ENCODE results near the gene PDE4D. TPM values are rescaled to one million over a fixed set of nuclear protein-coding genes. Genes with fewer than 3 reads are reported as not detected.
A peak's percentile ranks its signal among the peaks of the same experiment; 100 is the strongest.

PDE4D gene
- total RNA-seq, 1 experiment from 2014 or later = 61.2 TPM

DNA sequence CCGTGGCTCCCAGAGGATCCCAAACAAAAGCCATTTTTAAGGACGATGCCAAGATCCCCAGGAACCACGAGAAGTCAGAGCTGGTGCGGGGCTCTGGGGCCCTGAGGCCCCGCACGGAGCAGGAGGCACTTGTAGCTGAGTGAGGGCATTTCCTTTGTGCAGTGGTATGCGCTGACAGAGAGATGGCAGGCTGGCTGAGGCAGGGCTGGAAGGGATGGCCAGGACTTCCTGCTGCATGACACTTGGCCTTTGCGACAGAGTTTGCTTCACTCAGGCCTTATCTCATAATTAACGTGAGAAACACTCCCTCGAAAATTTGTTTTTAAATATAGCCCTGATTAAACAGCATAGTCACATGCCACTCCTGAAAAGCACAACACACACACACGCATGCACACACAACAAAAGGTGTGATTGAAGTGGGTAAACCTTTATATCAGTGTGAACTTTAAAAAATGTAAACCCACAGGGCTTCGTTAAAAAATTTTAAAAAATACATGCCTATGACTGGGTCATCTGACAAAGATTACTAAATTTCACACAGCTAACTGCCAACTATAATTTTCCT lies 536.6 kb downstream of the PDE4D start:
- no peaks in the 10 kb centered on the region for H4K20me1 ChIP-seq (ENCODE audit: insufficient read depth, low read depth, low read length)
- no peaks in the 10 kb centered on the region for H3K9me3 ChIP-seq (ENCODE audit: low read length)
- no peak overlapping the region for H3K4me3 ChIP-seq (ENCODE audit: low read length)
- H2AFZ ChIP-seq (ENCODE audit: low read length) = no peak overlapping the region
- DNase-seq = no peak
- no peaks in the 10 kb centered on the region for H3K36me3 ChIP-seq (ENCODE audit: insufficient read depth, low read length)
- H3K9me2 ChIP-seq (replicated peaks; ENCODE audit: insufficient read depth, low read length) = no peaks in the 10 kb centered on the region
- no peak overlapping the region for H3K9ac ChIP-seq (ENCODE audit: low read length)
- no peak overlapping the region for H3K27ac ChIP-seq (ENCODE audit: low read length)
- no peaks in the 10 kb centered on the region for H3K79me2 ChIP-seq (ENCODE audit: low read length)
- no peaks in the 10 kb centered on the region for H3K27me3 ChIP-seq (ENCODE audit: low read length)
- H3K4me1 ChIP-seq (ENCODE audit: low read length) = peaks cover 3% of the 10 kb centered on the region; the same call in 1 of the 2 replicates
- no peak overlapping the region for H3K4me2 ChIP-seq (ENCODE audit: low read depth, low read length, poor library complexity, severe bottlenecking)

DNA sequence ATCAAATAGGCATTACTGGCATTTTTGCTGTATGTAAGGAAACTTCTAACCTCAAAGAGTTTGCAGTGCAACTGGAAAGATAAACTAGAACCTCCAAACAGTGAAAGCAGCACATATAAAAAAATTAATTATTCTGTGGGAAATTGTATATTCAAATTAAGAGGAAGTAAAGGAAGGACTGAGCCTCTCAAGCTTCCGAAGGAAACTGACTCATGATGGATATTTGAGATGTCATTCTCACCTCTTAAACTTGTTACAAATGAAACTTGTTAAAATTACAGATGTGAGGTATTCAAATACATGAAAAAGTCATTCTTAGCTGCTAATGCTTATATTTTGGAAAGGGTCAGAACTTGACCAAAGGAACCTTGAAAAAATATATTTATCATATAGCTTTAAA lies 538.7 kb downstream of the PDE4D start:
- no peaks in the 10 kb centered on the region for H3K36me3 ChIP-seq (ENCODE audit: insufficient read depth, low read length)
- H4K20me1 ChIP-seq (ENCODE audit: insufficient read depth, low read depth, low read length) = no peaks in the 10 kb centered on the region
- H2AFZ ChIP-seq (ENCODE audit: low read length) = no peak overlapping the region
- H3K27ac ChIP-seq (ENCODE audit: low read length) = no peak overlapping the region
- no peak overlapping the region for H3K9ac ChIP-seq (ENCODE audit: low read length)
- no peaks in the 10 kb centered on the region for H3K9me3 ChIP-seq (ENCODE audit: low read length)
- H3K4me1 ChIP-seq (ENCODE audit: low read length) = no peaks in the 10 kb centered on the region
- DNase-seq = no peak
- no peaks in the 10 kb centered on the region for H3K27me3 ChIP-seq (ENCODE audit: low read length)
- no peak overlapping the region for H3K4me2 ChIP-seq (ENCODE audit: low read depth, low read length, poor library complexity, severe bottlenecking)
- no peak overlapping the region for H3K4me3 ChIP-seq (ENCODE audit: low read length)
- no peaks in the 10 kb centered on the region for H3K79me2 ChIP-seq (ENCODE audit: low read length)
- H3K9me2 ChIP-seq (replicated peaks; ENCODE audit: insufficient read depth, low read length) = no peaks in the 10 kb centered on the region

DNA sequence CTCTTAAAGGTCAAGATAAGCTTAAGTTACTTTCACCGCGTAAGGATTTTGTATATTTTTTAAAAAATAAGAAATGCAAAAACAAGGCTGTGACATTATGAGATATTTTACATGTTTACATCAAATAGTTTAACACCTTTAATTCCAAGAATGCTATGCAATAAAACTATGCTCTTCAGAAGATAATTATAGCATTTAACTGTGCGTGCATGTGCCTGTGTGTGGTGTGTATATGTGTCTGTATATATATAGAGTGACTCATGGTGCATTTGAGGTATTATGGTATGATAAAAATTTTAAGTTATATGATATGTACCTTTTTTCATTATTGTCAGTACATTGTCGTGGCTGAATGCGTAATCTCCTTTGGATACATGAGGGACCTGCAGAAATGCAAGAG lies 539.3 kb downstream of the PDE4D start:
- Histone ChIP-seq H3K4me2 (ENCODE audit: low read depth, low read length, poor library complexity, severe bottlenecking) (no peak overlapping the region), H3K9ac (ENCODE audit: low read length) (no peak overlapping the region), H2AFZ (ENCODE audit: low read length) (no peak overlapping the region), H3K36me3 (ENCODE audit: insufficient read depth, low read length) (no peaks in the 10 kb centered on the region), H3K9me3 (ENCODE audit: low read length) (no peaks in the 10 kb centered on the region), H3K4me1 (ENCODE audit: low read length) (no peaks in the 10 kb centered on the region), H3K27ac (ENCODE audit: low read length) (no peak overlapping the region), H4K20me1 (ENCODE audit: insufficient read depth, low read depth, low read length) (no peaks in the 10 kb centered on the region), H3K79me2 (ENCODE audit: low read length) (no peaks in the 10 kb centered on the region), H3K27me3 (ENCODE audit: low read length) (no peaks in the 10 kb centered on the region), H3K4me3 (ENCODE audit: low read length) (no peak overlapping the region), H3K9me2 (replicated peaks; ENCODE audit: insufficient read depth, low read length) (no peaks in the 10 kb centered on the region)
- no peak for DNase-seq

DNA sequence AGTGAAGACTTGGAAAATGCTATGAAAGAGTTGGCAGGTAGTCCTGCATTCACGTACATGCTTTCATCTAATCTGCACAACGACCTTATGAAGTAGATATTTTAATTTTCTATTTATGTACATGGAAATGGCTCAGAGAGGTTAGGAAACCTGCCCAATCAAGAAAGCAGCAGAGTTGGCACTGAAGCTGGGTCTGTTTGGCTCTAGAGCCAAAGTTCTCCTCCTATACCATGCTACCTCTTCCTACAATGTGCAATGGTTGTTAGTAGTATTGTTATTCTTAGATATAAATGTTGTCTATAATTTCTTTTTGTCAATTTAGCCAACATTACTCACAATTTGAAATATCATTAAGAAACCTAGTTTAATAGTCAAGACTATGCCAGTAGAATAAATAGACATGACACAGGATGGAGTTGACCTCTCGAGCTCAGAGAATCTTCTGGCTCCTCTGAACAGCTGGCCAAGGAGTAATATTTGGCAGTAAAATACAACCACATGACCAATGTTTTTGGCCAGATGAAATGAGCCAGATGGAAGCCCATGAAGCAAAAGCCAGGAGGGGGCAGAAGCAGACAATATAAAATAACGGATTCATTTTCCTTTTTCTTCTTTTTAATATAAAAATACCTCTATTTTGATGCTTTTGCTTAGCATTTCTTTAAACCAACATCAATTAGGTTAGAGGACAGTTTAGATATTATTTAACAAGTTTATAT lies 542.3 kb downstream of the PDE4D start:
- H2AFZ ChIP-seq (ENCODE audit: low read length) = no peak overlapping the region
- no peaks in the 10 kb centered on the region for H3K36me3 ChIP-seq (ENCODE audit: insufficient read depth, low read length)
- H3K79me2 ChIP-seq (ENCODE audit: low read length) = no peaks in the 10 kb centered on the region
- no peak overlapping the region for H3K27ac ChIP-seq (ENCODE audit: low read length)
- no peak overlapping the region for H3K4me2 ChIP-seq (ENCODE audit: low read depth, low read length, poor library complexity, severe bottlenecking)
- H3K9me3 ChIP-seq (ENCODE audit: low read length) = no peaks in the 10 kb centered on the region
- no peaks in the 10 kb centered on the region for H3K4me1 ChIP-seq (ENCODE audit: low read length)
- H3K27me3 ChIP-seq (ENCODE audit: low read length) = no peaks in the 10 kb centered on the region
- H3K4me3 ChIP-seq (ENCODE audit: low read length) = no peak overlapping the region
- no peak overlapping the region for H3K9ac ChIP-seq (ENCODE audit: low read length)
- H3K9me2 ChIP-seq (replicated peaks; ENCODE audit: insufficient read depth, low read length) = no peaks in the 10 kb centered on the region
- DNase-seq = no peak
- no peaks in the 10 kb centered on the region for H4K20me1 ChIP-seq (ENCODE audit: insufficient read depth, low read depth, low read length)

DNA sequence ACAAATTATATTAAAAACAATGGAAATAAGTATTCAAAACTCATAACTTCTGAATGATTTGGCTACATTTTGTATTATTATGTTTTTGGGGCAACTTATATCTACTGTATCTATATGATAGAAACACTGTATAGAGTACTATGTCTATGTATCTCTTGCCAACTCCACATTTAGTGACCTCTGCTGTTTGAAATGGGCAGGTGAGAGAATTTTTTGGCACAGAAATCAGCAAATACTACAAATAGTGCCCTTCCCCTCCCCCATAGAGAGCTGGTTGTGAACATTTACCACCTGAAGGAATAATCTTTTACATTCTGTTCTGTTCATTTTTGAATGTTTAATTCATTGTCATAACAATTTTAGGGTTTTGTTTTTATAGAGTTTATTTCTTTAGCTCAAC lies 545.3 kb downstream of the PDE4D start:
- no peaks in the 10 kb centered on the region for H3K9me2 ChIP-seq (replicated peaks; ENCODE audit: insufficient read depth, low read length)
- H4K20me1 ChIP-seq (ENCODE audit: insufficient read depth, low read depth, low read length) = no peaks in the 10 kb centered on the region
- no peaks in the 10 kb centered on the region for H3K36me3 ChIP-seq (ENCODE audit: insufficient read depth, low read length)
- H3K79me2 ChIP-seq (ENCODE audit: low read length) = no peaks in the 10 kb centered on the region
- H3K4me1 ChIP-seq (ENCODE audit: low read length) = no peaks in the 10 kb centered on the region
- no peak overlapping the region for H3K27ac ChIP-seq (ENCODE audit: low read length)
- DNase-seq = peak; percentile 42
- H3K9me3 ChIP-seq (ENCODE audit: low read length) = no peaks in the 10 kb centered on the region
- no peak overlapping the region for H3K9ac ChIP-seq (ENCODE audit: low read length)
- no peak overlapping the region for H2AFZ ChIP-seq (ENCODE audit: low read length)
- H3K4me3 ChIP-seq (ENCODE audit: low read length) = no peak overlapping the region
- H3K4me2 ChIP-seq (ENCODE audit: low read depth, low read length, poor library complexity, severe bottlenecking) = no peak overlapping the region
- no peaks in the 10 kb centered on the region for H3K27me3 ChIP-seq (ENCODE audit: low read length)

DNA sequence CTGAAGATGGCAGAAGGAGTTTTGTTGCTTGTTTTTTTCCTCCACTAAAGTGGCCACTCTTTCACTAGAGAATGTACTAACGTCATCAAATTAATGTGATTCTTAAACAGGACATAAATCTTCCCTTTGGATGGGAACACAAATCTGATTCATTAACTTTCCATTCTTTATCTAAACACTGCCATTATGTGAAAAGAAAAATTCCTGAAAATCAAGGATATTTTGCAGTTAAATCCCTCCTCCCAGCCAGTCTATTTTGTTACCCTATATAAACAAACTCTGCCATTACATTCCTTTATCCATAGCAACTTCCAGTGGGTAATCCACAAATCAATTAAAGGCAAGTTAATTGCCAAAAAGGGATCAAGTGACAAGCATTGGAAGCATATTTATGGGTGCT lies 546.5 kb downstream of the PDE4D start:
- H3K4me2 ChIP-seq (ENCODE audit: low read depth, low read length, poor library complexity, severe bottlenecking) = no peak overlapping the region
- H3K9me2 ChIP-seq (replicated peaks; ENCODE audit: insufficient read depth, low read length) = no peaks in the 10 kb centered on the region
- H3K27me3 ChIP-seq (ENCODE audit: low read length) = no peaks in the 10 kb centered on the region

DNA sequence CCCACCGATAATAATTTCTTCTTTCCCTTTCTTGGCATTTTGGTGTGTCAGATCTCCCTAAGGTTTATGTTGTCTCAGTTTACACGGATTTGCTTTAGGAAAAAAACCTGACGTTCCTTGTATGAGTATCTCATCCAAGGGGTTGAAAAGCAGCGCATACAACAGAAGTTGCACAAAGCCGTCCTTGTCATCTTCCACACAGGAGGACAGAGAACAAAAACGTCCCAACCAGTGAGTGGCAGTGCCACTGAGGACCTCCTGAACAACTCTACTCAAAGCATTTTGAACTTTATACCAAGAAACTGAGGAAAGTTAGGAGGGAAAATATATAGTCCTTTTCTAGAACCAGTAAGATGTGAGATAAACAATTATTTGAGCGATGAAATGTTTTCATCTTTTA lies 547.0 kb downstream of the PDE4D start:
- Histone ChIP-seq H3K9ac (ENCODE audit: low read length) (no peak overlapping the region), H3K79me2 (ENCODE audit: low read length) (no peaks in the 10 kb centered on the region), H3K4me1 (ENCODE audit: low read length) (no peaks in the 10 kb centered on the region), H3K9me2 (replicated peaks; ENCODE audit: insufficient read depth, low read length) (no peaks in the 10 kb centered on the region), H3K4me3 (ENCODE audit: low read length) (no peak overlapping the region), H2AFZ (ENCODE audit: low read length) (no peak overlapping the region), H3K27ac (ENCODE audit: low read length) (no peak overlapping the region), H3K9me3 (ENCODE audit: low read length) (no peaks in the 10 kb centered on the region), H3K27me3 (ENCODE audit: low read length) (no peaks in the 10 kb centered on the region), H4K20me1 (ENCODE audit: insufficient read depth, low read depth, low read length) (no peaks in the 10 kb centered on the region), H3K4me2 (ENCODE audit: low read depth, low read length, poor library complexity, severe bottlenecking) (no peak overlapping the region), H3K36me3 (ENCODE audit: insufficient read depth, low read length) (no peaks in the 10 kb centered on the region)
- DNase-seq = no peak

More for the DNA sequence above, 546.5 kb downstream of the PDE4D start:
- no peak overlapping the region for H3K9ac ChIP-seq (ENCODE audit: low read length)
- no peaks in the 10 kb centered on the region for H4K20me1 ChIP-seq (ENCODE audit: insufficient read depth, low read depth, low read length)
- no peaks in the 10 kb centered on the region for H3K4me1 ChIP-seq (ENCODE audit: low read length)
- no peaks in the 10 kb centered on the region for H3K79me2 ChIP-seq (ENCODE audit: low read length)
- no peak for DNase-seq
- no peaks in the 10 kb centered on the region for H3K36me3 ChIP-seq (ENCODE audit: insufficient read depth, low read length)
- H2AFZ ChIP-seq (ENCODE audit: low read length) = no peak overlapping the region
- H3K4me3 ChIP-seq (ENCODE audit: low read length) = no peak overlapping the region
- H3K9me3 ChIP-seq (ENCODE audit: low read length) = no peaks in the 10 kb centered on the region
- H3K27ac ChIP-seq (ENCODE audit: low read length) = no peak overlapping the region

DNA sequence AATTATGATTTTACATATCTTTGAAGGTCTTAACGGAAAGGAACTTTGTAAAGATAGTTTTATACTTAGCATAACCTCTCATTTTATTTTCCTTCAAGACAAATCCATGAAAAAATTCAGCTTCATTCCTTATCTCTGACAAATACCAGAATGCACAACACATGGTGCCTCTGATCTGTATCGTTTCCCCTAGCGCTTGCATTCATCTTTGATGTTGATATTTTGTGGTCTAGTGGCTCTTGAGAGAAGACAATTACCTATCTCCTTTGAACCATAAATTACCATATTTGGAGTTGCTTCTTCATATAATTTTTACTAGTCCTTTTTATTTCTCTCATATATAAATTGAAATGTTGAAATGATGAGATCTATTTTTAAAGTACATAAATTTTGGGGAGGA lies 551.3 kb downstream of the PDE4D start:
- H4K20me1 ChIP-seq (ENCODE audit: insufficient read depth, low read depth, low read length) = no peaks in the 10 kb centered on the region
- H3K9me3 ChIP-seq (ENCODE audit: low read length) = no peaks in the 10 kb centered on the region
- H3K79me2 ChIP-seq (ENCODE audit: low read length) = no peaks in the 10 kb centered on the region
- no peak overlapping the region for H3K4me3 ChIP-seq (ENCODE audit: low read length)
- H3K4me2 ChIP-seq (ENCODE audit: low read depth, low read length, poor library complexity, severe bottlenecking) = no peak overlapping the region
- no peak overlapping the region for H3K9ac ChIP-seq (ENCODE audit: low read length)
- no peak overlapping the region for H2AFZ ChIP-seq (ENCODE audit: low read length)
- no peaks in the 10 kb centered on the region for H3K9me2 ChIP-seq (replicated peaks; ENCODE audit: insufficient read depth, low read length)
- H3K27ac ChIP-seq (ENCODE audit: low read length) = no peak overlapping the region
- DNase-seq = no peak
- H3K4me1 ChIP-seq (ENCODE audit: low read length) = peaks cover 3% of the 10 kb centered on the region; the same call in 1 of the 2 replicates
- no peaks in the 10 kb centered on the region for H3K36me3 ChIP-seq (ENCODE audit: insufficient read depth, low read length)
- no peaks in the 10 kb centered on the region for H3K27me3 ChIP-seq (ENCODE audit: low read length)

All from Karpas-422 (cell line).